HepG2 (cell line): ENCODE data around the gene IL1RAPL2. TPM values are rescaled to one million over a fixed set of nuclear protein-coding genes. Genes with fewer than 3 reads are reported as not detected.

Experiments used
- ATAC-seq: fragments of 200-7000 bp; cut with Tn5 transposase; 3 replicates; pipeline ENCODE4 v1.9.1; 2020; ENCODE audit warnings: mild to moderate bottlenecking, moderate library complexity
- BruUV-seq: library from RNA; stranded (reverse); fragments of 400-500 nt; replicated peaks from 2 replicates; lab custom pipeline; 2021; lab: Mats Ljungman, UMichigan
- CTCF ChIA-PET: fragments of 300-600 bp; formaldehyde crosslinking; extraction: SDS; loops from one replicate; lab custom pipeline; 2021; ENCODE audit warnings: low total read pairs, inconsistent platforms, low intra/inter-chr PET ratio; lab: Yijun Ruan, JAX
- POLR2A ChIA-PET: fragments of 350-600 bp; sonication (Branson Sonifier 250); formaldehyde crosslinking; loops from one replicate; lab custom pipeline; 2020; ENCODE audit warnings: antibody characterized with exemption, inconsistent platforms; lab: Yijun Ruan, JAX
- DNase-seq: peaks from one replicate; pipeline ENCODE4 v3.0.0-alpha.2; 2015; ENCODE audit warnings: low spot score
- FAIRE-seq: peaks from 3 replicates; lab custom pipeline; 2011; peaks lifted over from hg19 to GRCh38; lab: Jason Lieb, UNC
- H2AFZ ChIP-seq: one replicate; pipeline ENCODE4 v1.6.1; 2011; ENCODE audit warnings: low read length, inconsistent platforms
- H3K27ac ChIP-seq: fragments of 300-600 bp; 3 replicates; pipeline ENCODE4 v1.8.0; 2011; ENCODE audit warnings: mixed run types, mild to moderate bottlenecking, mixed read lengths, low read length, inconsistent platforms; ENCODE audit not compliant: insufficient read depth; ENCODE audit errors: extremely low read length
- H3K27me3 ChIP-seq, 2 experiments: fragments of 200-600 bp in 1 of 2; 2 replicates in 1 of 2; 3 replicates in 1 of 2; pipeline versions ENCODE4 v1.6.0 to v1.8.0; 2011; ENCODE audit warnings: low read length in 2 of 2, mild to moderate bottlenecking in 2 of 2, moderate library complexity in 2 of 2, inconsistent platforms in 1 of 2; ENCODE audit not compliant: insufficient read depth in 2 of 2, control insufficient read depth in 1 of 2
- H3K36me3 ChIP-seq, 2 experiments: fragments of 200-600 bp in 1 of 2; replicated peaks in 1 of 2; 2 replicates in 1 of 2; 3 replicates in 1 of 2; pipeline versions ENCODE4 v1.5.1 to v1.8.0; 2011; ENCODE audit warnings: low read length in 2 of 2, inconsistent platforms in 1 of 2; ENCODE audit not compliant: insufficient read depth in 2 of 2, control insufficient read depth in 1 of 2
- H3K4me1 ChIP-seq: 2 replicates; pipeline ENCODE4 v1.5.1; 2012; ENCODE audit warnings: low read length, inconsistent platforms; ENCODE audit not compliant: insufficient read depth
- H3K4me2 ChIP-seq: 2 replicates; pipeline ENCODE4 v1.6.0; 2011; ENCODE audit warnings: low read depth, low read length, inconsistent platforms
- H3K4me3 ChIP-seq, 3 experiments: fragments of 200-600 bp in 1 of 3; sonication (generic), shearing (Covaris generic) in 1 of 3; replicated peaks in 1 of 3; 2 replicates each; pipeline ENCODE4 v1.5.1; 2011 to 2016; ENCODE audit warnings: low read length in 3 of 3, inconsistent platforms in 2 of 3, low read depth in 2 of 3, mild to moderate bottlenecking in 2 of 3, control low read depth in 1 of 3, mixed read lengths in 1 of 3; ENCODE audit not compliant: insufficient read depth in 1 of 3
- H3K79me2 ChIP-seq: one replicate; pipeline ENCODE4 v1.6.1; 2011; ENCODE audit warnings: low read length, inconsistent platforms; ENCODE audit not compliant: insufficient read depth
- H3K9ac ChIP-seq: 2 replicates; pipeline ENCODE4 v1.6.0; 2011; ENCODE audit warnings: mild to moderate bottlenecking, low read depth, low read length, inconsistent platforms; ENCODE audit not compliant: insufficient read depth
- H3K9me3 ChIP-seq: 2 replicates; pipeline ENCODE4 v1.5.1; 2012; ENCODE audit warnings: mild to moderate bottlenecking, low read length
- H4K20me1 ChIP-seq: 2 replicates; pipeline ENCODE4 v1.6.0; 2011; ENCODE audit warnings: inconsistent platforms, mild to moderate bottlenecking, low read length, moderate library complexity; ENCODE audit not compliant: insufficient read depth
- ATF7-NPFF ChIP-seq: sonication (generic); formaldehyde crosslinking; IDR thresholded peaks from 2 replicates; pipeline ENCODE4 v1.8.1; 2023; ENCODE audit warnings: mild to moderate bottlenecking, low read depth, missing genetic modification reagents, moderate library complexity
- CAMTA2 ChIP-seq: sonication (generic); formaldehyde crosslinking; IDR thresholded peaks from 2 replicates; pipeline ENCODE4 v1.4.0; 2020; ENCODE audit warnings: mild to moderate bottlenecking, missing genetic modification reagents, borderline replicate concordance
- CENPBD1 ChIP-seq: sonication (generic); formaldehyde crosslinking; IDR thresholded peaks from 2 replicates; pipeline ENCODE4 v1.8.0; 2022; ENCODE audit warnings: missing genetic modification reagents, low read depth, mild to moderate bottlenecking, borderline replicate concordance
- JDP2 ChIP-seq: sonication (generic); formaldehyde crosslinking; IDR thresholded peaks from 2 replicates; pipeline ENCODE4 v1.8.1; 2022; ENCODE audit warnings: missing genetic modification reagents, borderline replicate concordance
- NFKB2 ChIP-seq: sonication (generic); formaldehyde crosslinking; IDR thresholded peaks from 2 replicates; pipeline ENCODE4 v1.4.0; 2020; ENCODE audit warnings: missing genetic modification reagents, borderline replicate concordance
- SALL2 ChIP-seq: sonication (generic); formaldehyde crosslinking; IDR thresholded peaks from 2 replicates; pipeline ENCODE4 v1.8.1; 2023; ENCODE audit warnings: mild to moderate bottlenecking, missing genetic modification reagents, inconsistent platforms
- ZBED4 ChIP-seq: sonication (generic); formaldehyde crosslinking; IDR thresholded peaks from 2 replicates; pipeline ENCODE4 v1.4.0; 2020; ENCODE audit warnings: missing genetic modification reagents, borderline replicate concordance
- ZNF350 ChIP-seq: sonication (generic); formaldehyde crosslinking; IDR thresholded peaks from 2 replicates; pipeline ENCODE4 v1.4.0; 2020; ENCODE audit warnings: mild to moderate bottlenecking, low read depth, missing genetic modification reagents, borderline replicate concordance
- ZNF383 ChIP-seq: sonication (generic); formaldehyde crosslinking; IDR thresholded peaks from 2 replicates; pipeline ENCODE4 v1.4.0; 2020; ENCODE audit warnings: missing genetic modification reagents, mild to moderate bottlenecking, borderline replicate concordance
- ZNF747 ChIP-seq: sonication (generic); formaldehyde crosslinking; IDR thresholded peaks from 2 replicates; pipeline ENCODE4 v1.8.1; 2023; ENCODE audit warnings: missing genetic modification reagents, mild to moderate bottlenecking, borderline replicate concordance
- WGBS: methylation state at CpG from one replicate; pipeline ENCODE4 v1.1.6; 2017; ENCODE audit warnings: low lambda C conversion rate; 5-methylcytosine and 5-hydroxymethylcytosine counted together
- in situ Hi-C: cut with HindIII; loops from 2 replicates; pipeline ENCODE4 v1.10.0; 2017; ENCODE audit warnings: low pct_unique_long_range_greater_than_20kb; ENCODE audit not compliant: extremely low pct_ligation_motif_present
- intact Hi-C: fragments of 100-400 bp; cut with micrococcal nuclease; formaldehyde crosslinking; loops from one replicate; pipeline ENCODE4 v1.10.0; 2022; ENCODE audit not compliant: unreplicated experiment
- polyA plus RNA-seq, 8 experiments: library from polyadenylated mRNA; depleted of rRNA in 3 of 8; stranded (reverse) in 7 of 8; unstranded in 1 of 8; fragments of >200 nt; fragmentation: Illumina TruSeq in 4 of 8; extraction: Trizol in 4 of 8; gene quantifications; 2 replicates each; pipeline versions ENCODE4 v1.2.1 to v1.2.3, GENCODE V29; 2011 to 2016; ENCODE audit warnings: low read depth in 4 of 8, missing spikeins in 1 of 8, mixed read lengths in 1 of 8; ENCODE audit not compliant: insufficient read depth in 1 of 8
- total RNA-seq, 5 experiments: library from RNA; depleted of rRNA; stranded (reverse); fragments of >200 nt; fragmentation: Illumina TruSeq; extraction: Trizol; gene quantifications; 2 replicates each; pipeline ENCODE4 v1.2.3, GENCODE V29; 2016; ENCODE audit warnings: low read depth in 1 of 5
- TF ChIP-seq, protein P1 (sequence below): sonication (generic); formaldehyde crosslinking; IDR thresholded peaks from 2 replicates; pipeline ENCODE4 v1.4.0; 2020; ENCODE audit warnings: missing genetic modification reagents, borderline replicate concordance
- TF ChIP-seq, protein P2 (sequence below): sonication (generic); formaldehyde crosslinking; IDR thresholded peaks from 2 replicates; pipeline ENCODE4 v1.4.0; 2020; ENCODE audit warnings: missing genetic modification reagents

IL1RAPL2 gene
- total and polyA plus RNA-seq, 2 of the 13 experiments (the other 11 are each of a cell fraction or from before 2014, with no cell fraction given): not detected

GRCh38 chrX:105636667-105637066 is 1070.7 kb downstream of the IL1RAPL2 start:
- no peak overlapping the region for H2AFZ ChIP-seq
- no CpG with 5 or more reads among the region's 1 CpG for WGBS
- intact Hi-C loops (no loop called here), in situ Hi-C loops (no loop called here)
- H3K4me3 ChIP-seq: no peak overlapping the region
- no peak overlapping the region for H3K4me2 ChIP-seq
- H4K20me1 ChIP-seq: no peaks in the 10 kb centered on the region
- H3K27ac ChIP-seq: no peak overlapping the region
- H3K4me1 ChIP-seq: no peaks in the 10 kb centered on the region
- no peaks in the 10 kb centered on the region for H3K9me3 ChIP-seq
- no peaks in the 10 kb centered on the region for H3K79me2 ChIP-seq
- H3K27me3 ChIP-seq: no peaks in the 10 kb centered on the region
- CTCF ChIA-PET: no interaction called here
- DNase-seq: no peak
- POLR2A ChIA-PET: no interaction called here
- TF ChIP-seq, protein P1, sequence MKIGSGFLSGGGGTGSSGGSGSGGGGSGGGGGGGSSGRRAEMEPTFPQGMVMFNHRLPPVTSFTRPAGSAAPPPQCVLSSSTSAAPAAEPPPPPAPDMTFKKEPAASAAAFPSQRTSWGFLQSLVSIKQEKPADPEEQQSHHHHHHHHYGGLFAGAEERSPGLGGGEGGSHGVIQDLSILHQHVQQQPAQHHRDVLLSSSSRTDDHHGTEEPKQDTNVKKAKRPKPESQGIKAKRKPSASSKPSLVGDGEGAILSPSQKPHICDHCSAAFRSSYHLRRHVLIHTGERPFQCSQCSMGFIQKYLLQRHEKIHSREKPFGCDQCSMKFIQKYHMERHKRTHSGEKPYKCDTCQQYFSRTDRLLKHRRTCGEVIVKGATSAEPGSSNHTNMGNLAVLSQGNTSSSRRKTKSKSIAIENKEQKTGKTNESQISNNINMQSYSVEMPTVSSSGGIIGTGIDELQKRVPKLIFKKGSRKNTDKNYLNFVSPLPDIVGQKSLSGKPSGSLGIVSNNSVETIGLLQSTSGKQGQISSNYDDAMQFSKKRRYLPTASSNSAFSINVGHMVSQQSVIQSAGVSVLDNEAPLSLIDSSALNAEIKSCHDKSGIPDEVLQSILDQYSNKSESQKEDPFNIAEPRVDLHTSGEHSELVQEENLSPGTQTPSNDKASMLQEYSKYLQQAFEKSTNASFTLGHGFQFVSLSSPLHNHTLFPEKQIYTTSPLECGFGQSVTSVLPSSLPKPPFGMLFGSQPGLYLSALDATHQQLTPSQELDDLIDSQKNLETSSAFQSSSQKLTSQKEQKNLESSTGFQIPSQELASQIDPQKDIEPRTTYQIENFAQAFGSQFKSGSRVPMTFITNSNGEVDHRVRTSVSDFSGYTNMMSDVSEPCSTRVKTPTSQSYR: no peak
- TF ChIP-seq ZNF747 (CRISPR knock-in tag) (no peak), NFKB2 (CRISPR knock-in tag) (no peak), ZNF383 (CRISPR knock-in tag) (no peak), JDP2 (CRISPR knock-in tag) (no peak), ZNF350 (no peak), SALL2 (no peak), ATF7-NPFF (CRISPR knock-in tag) (no peak), ZBED4 (CRISPR knock-in tag) (no peak), CAMTA2 (CRISPR knock-in tag) (no peak), CENPBD1 (CRISPR knock-in tag) (no peak)
- TF ChIP-seq, protein P2, sequence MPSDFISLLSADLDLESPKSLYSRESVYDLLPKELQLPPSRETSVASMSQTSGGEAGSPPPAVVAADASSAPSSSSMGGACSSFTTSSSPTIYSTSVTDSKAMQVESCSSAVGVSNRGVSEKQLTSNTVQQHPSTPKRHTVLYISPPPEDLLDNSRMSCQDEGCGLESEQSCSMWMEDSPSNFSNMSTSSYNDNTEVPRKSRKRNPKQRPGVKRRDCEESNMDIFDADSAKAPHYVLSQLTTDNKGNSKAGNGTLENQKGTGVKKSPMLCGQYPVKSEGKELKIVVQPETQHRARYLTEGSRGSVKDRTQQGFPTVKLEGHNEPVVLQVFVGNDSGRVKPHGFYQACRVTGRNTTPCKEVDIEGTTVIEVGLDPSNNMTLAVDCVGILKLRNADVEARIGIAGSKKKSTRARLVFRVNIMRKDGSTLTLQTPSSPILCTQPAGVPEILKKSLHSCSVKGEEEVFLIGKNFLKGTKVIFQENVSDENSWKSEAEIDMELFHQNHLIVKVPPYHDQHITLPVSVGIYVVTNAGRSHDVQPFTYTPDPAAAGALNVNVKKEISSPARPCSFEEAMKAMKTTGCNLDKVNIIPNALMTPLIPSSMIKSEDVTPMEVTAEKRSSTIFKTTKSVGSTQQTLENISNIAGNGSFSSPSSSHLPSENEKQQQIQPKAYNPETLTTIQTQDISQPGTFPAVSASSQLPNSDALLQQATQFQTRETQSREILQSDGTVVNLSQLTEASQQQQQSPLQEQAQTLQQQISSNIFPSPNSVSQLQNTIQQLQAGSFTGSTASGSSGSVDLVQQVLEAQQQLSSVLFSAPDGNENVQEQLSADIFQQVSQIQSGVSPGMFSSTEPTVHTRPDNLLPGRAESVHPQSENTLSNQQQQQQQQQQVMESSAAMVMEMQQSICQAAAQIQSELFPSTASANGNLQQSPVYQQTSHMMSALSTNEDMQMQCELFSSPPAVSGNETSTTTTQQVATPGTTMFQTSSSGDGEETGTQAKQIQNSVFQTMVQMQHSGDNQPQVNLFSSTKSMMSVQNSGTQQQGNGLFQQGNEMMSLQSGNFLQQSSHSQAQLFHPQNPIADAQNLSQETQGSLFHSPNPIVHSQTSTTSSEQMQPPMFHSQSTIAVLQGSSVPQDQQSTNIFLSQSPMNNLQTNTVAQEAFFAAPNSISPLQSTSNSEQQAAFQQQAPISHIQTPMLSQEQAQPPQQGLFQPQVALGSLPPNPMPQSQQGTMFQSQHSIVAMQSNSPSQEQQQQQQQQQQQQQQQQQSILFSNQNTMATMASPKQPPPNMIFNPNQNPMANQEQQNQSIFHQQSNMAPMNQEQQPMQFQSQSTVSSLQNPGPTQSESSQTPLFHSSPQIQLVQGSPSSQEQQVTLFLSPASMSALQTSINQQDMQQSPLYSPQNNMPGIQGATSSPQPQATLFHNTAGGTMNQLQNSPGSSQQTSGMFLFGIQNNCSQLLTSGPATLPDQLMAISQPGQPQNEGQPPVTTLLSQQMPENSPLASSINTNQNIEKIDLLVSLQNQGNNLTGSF (CRISPR knock-in tag): no peak
- no TSS peak for BruUV-seq
- FAIRE-seq: no peak
- no peak for ATAC-seq
- no peaks in the 10 kb centered on the region for H3K36me3 ChIP-seq
- H3K9ac ChIP-seq: no peak overlapping the region
